MM.1S (cell line): ENCODE measurements around the gene ACKR4.

Experiments used
- DNase-seq: peaks from one replicate; pipeline ENCODE4 v3.0.0-alpha.2; 2015
- H2AFZ ChIP-seq: fragments of 300-600 bp; sonication (generic); 2 replicates; pipeline ENCODE4 v1.6.0; 2016; ENCODE audit warnings: antibody characterized with exemption, low read length
- H3F3A ChIP-seq: fragments of 300-600 bp; sonication (generic); 2 replicates; pipeline ENCODE4 v1.6.1; 2016; ENCODE audit warnings: mild to moderate bottlenecking, antibody characterized with exemption, low read length, moderate library complexity, mixed read lengths; ENCODE audit not compliant: insufficient read depth
- H3K27ac ChIP-seq: fragments of 300-600 bp; sonication (generic); 2 replicates; pipeline ENCODE4 v1.5.1; 2016; ENCODE audit warnings: mild to moderate bottlenecking, low read length
- H3K27me3 ChIP-seq: fragments of 300-600 bp; sonication (generic); replicated peaks from 2 replicates; pipeline ENCODE4 v1.6.0; 2016; ENCODE audit warnings: low read length; ENCODE audit not compliant: insufficient read depth
- H3K36me3 ChIP-seq: fragments of 300-600 bp; sonication (generic); replicated peaks from 2 replicates; pipeline ENCODE4 v1.6.1; 2016; ENCODE audit warnings: mild to moderate bottlenecking, low read length, mixed read lengths; ENCODE audit not compliant: insufficient read depth
- H3K4me1 ChIP-seq: fragments of 300-600 bp; sonication (generic); 2 replicates; pipeline ENCODE4 v1.6.1; 2016; ENCODE audit warnings: low read length, mixed read lengths
- H3K4me2 ChIP-seq: fragments of 300-600 bp; sonication (generic); 2 replicates; pipeline ENCODE4 v1.6.0; 2016; ENCODE audit warnings: low read depth, low read length
- H3K4me3 ChIP-seq: fragments of 300-600 bp; sonication (generic); 2 replicates; pipeline ENCODE4 v1.5.1; 2016; ENCODE audit warnings: low read length, mixed read lengths
- H3K79me2 ChIP-seq: fragments of 300-600 bp; sonication (generic); 2 replicates; pipeline ENCODE4 v1.6.1; 2016; ENCODE audit warnings: mixed run types, low read length, mixed read lengths
- H3K9ac ChIP-seq: fragments of 300-600 bp; sonication (generic); 2 replicates; pipeline ENCODE4 v1.6.1; 2016; ENCODE audit warnings: low read length, mixed read lengths
- H3K9me2 ChIP-seq: fragments of 300-600 bp; sonication (generic); replicated peaks from 2 replicates; pipeline ENCODE4 v1.6.1; 2016; ENCODE audit warnings: mild to moderate bottlenecking, low read length, mixed read lengths; ENCODE audit not compliant: insufficient read depth
- H3K9me3 ChIP-seq: fragments of 300-600 bp; sonication (generic); replicated peaks from 2 replicates; pipeline ENCODE4 v1.6.1; 2016; ENCODE audit warnings: mild to moderate bottlenecking, low read length, mixed read lengths; ENCODE audit not compliant: insufficient read depth
- H4K20me1 ChIP-seq: fragments of 300-600 bp; sonication (generic); 2 replicates; pipeline ENCODE4 v1.6.1; 2016; ENCODE audit warnings: mild to moderate bottlenecking, low read length, moderate library complexity, mixed read lengths; ENCODE audit not compliant: insufficient read depth
- CTCF ChIP-seq: fragments of 300-600 bp; sonication (generic); IDR thresholded peaks from 2 replicates; pipeline ENCODE4 v1.5.1; 2016; ENCODE audit warnings: antibody characterized with exemption, low read length, mixed read lengths
- EZH2 ChIP-seq: fragments of 300-600 bp; sonication (generic); optimal IDR thresholded peaks from 2 replicates; pipeline ENCODE3; 2017; ENCODE audit warnings: low read depth, mild to moderate bottlenecking, antibody characterized with exemption, low read length, mixed read lengths
- EZH2phosphoT487 ChIP-seq: fragments of 300-600 bp; sonication (generic); IDR thresholded peaks from 2 replicates; pipeline ENCODE4 v1.6.1; 2018; ENCODE audit warnings: antibody characterized with exemption, low read length

The ACKR4 gene

GRCh38 chr3:132630612-132631011 lies 33.5 kb downstream of the ACKR4 start:
- H2AFZ ChIP-seq, result no peak overlapping the region
- no peak overlapping the region for H3K4me2 ChIP-seq
- H3K36me3 ChIP-seq, result no peaks in the 10 kb centered on the region
- H3K4me1 ChIP-seq, result peaks cover 17% of the 10 kb centered on the region
- H3F3A ChIP-seq, result no peaks in the 10 kb centered on the region; the same call in 1 of the 2 replicates
- no peak overlapping the region for H3K27ac ChIP-seq
- H4K20me1 ChIP-seq, result no peaks in the 10 kb centered on the region
- no peak for TF ChIP-seq EZH2
- TF ChIP-seq CTCF, result no peak
- TF ChIP-seq EZH2phosphoT487, result no peak
- no peak for DNase-seq
- H3K9me2 ChIP-seq, result no peaks in the 10 kb centered on the region
- no peaks in the 10 kb centered on the region for H3K9me3 ChIP-seq
- no peaks in the 10 kb centered on the region for H3K27me3 ChIP-seq
- no peak overlapping the region for H3K4me3 ChIP-seq
- no peaks in the 10 kb centered on the region for H3K79me2 ChIP-seq
- H3K9ac ChIP-seq, result no peak overlapping the region

- Histone ChIP-seq H3K27me3 (no peaks in the 10 kb centered on the region), H3K4me1 (0 out of 2 replicates have a peak, but pooled peaks cover under 1% of the 10 kb centered on the region), H2AFZ (no peak overlapping the region), H3F3A (no peaks in the 10 kb centered on the region), H3K9ac (no peak overlapping the region), H3K4me2 (no peak overlapping the region), H3K4me3 (no peak overlapping the region), H3K9me3 (no peaks in the 10 kb centered on the region), H3K27ac (no peak overlapping the region), H3K79me2 (no peaks in the 10 kb centered on the region), H4K20me1 (no peaks in the 10 kb centered on the region), H3K9me2 (no peaks in the 10 kb centered on the region), H3K36me3 (no peaks in the 10 kb centered on the region)
- no peak for DNase-seq
- no peak for TF ChIP-seq CTCF
- TF ChIP-seq EZH2phosphoT487, result no peak
- TF ChIP-seq EZH2, result no peak
Observed at GRCh38 chr3:132635052-132635451, 38.0 kb downstream of the ACKR4 start.

- H3K9me2 ChIP-seq, result no peaks in the 10 kb centered on the region
- no peaks in the 10 kb centered on the region for H3K4me1 ChIP-seq
- no peak overlapping the region for H3K4me2 ChIP-seq
- H3K9ac ChIP-seq, result no peak overlapping the region
- TF ChIP-seq CTCF (no peak), EZH2phosphoT487 (no peak), EZH2 (no peak)
- H2AFZ ChIP-seq, result no peak overlapping the region
- H3K79me2 ChIP-seq, result no peaks in the 10 kb centered on the region
- H3K27me3 ChIP-seq, result no peaks in the 10 kb centered on the region
- no peaks in the 10 kb centered on the region for H4K20me1 ChIP-seq
- no peaks in the 10 kb centered on the region for H3K9me3 ChIP-seq
- H3K36me3 ChIP-seq, result no peaks in the 10 kb centered on the region
- no peak overlapping the region for H3K4me3 ChIP-seq
- no peaks in the 10 kb centered on the region for H3F3A ChIP-seq
- H3K27ac ChIP-seq, result no peak overlapping the region
- no peak for DNase-seq
Observed at GRCh38 chr3:132637590-132637989, 40.5 kb downstream of the ACKR4 start.
